Kidney (tissue), 14 donors: ENCODE results near the gene MEP1A. TPM values are rescaled to one million over a fixed set of nuclear protein-coding genes. Genes with fewer than 3 reads are reported as not detected.

Experiments used
- DNase-seq, 5 donors: peaks; one replicate each; pipeline ENCODE4 v3.0.0-alpha.2; 2013 to 2020
- FAIRE-seq: peaks from 2 replicates; lab custom pipeline; 2012; peaks lifted over from hg19 to GRCh38; lab: Jason Lieb, UNC
- H3K27ac ChIP-seq, 2 donors: one replicate each; pipeline ENCODE4 v1.7.0; 2013; ENCODE audit warnings: low read depth in 2 of 2, low read length in 2 of 2, inconsistent platforms in 1 of 2
- H3K27me3 ChIP-seq: one replicate; pipeline ENCODE4 v1.7.1; 2013; ENCODE audit warnings: low read length, inconsistent platforms; ENCODE audit not compliant: control insufficient read depth, insufficient read depth
- H3K36me3 ChIP-seq, 3 donors: one replicate each; pipeline versions ENCODE4 v1.7.0 to v1.7.1; 2013; ENCODE audit warnings: low read length in 3 of 3, control low read depth in 1 of 3, inconsistent platforms in 1 of 3; ENCODE audit not compliant: insufficient read depth in 3 of 3, control insufficient read depth in 2 of 3
- H3K4me1 ChIP-seq, 3 donors: one replicate each; pipeline versions ENCODE4 v1.7.0 to v1.7.1; 2013; ENCODE audit warnings: low read length in 3 of 3, inconsistent platforms in 1 of 3, low read depth in 1 of 3; ENCODE audit not compliant: control insufficient read depth in 2 of 3, insufficient read depth in 2 of 3
- H3K4me3 ChIP-seq, 3 donors: one replicate each; pipeline versions ENCODE4 v1.7.0 to v1.8.1; 2013; ENCODE audit warnings: low read length in 3 of 3, control low read depth in 1 of 3, inconsistent platforms in 1 of 3
- H3K9ac ChIP-seq, 3 donors: one replicate each; pipeline versions ENCODE4 v1.7.0 to v1.7.1; 2013; ENCODE audit warnings: low read length in 3 of 3, control low read depth in 1 of 3, inconsistent platforms in 1 of 3
- H3K9me3 ChIP-seq, 3 donors: one replicate each; pipeline versions ENCODE4 v1.7.0 to v1.7.1; 2013; ENCODE audit warnings: low read length in 3 of 3, control low read depth in 1 of 3, inconsistent platforms in 1 of 3; ENCODE audit not compliant: control insufficient read depth in 2 of 3, insufficient read depth in 1 of 3
- intact Hi-C: fragments of 100-400 bp; cut with DNase I; formaldehyde crosslinking; loops from one replicate; pipeline ENCODE4 v1.11.1; 2022
- polyA plus RNA-seq: library from polyadenylated mRNA; stranded (reverse); fragments of 350-450 nt; fragmentation: Illumina TruSeq; extraction: RNeasy Lipid Tissue Mini Kit (QIAGEN cat#74804); gene quantifications from one replicate; pipeline ENCODE4 v1.2.3, GENCODE V29; 2014; ENCODE audit warnings: low read depth, low replicate concordance; ENCODE audit not compliant: insufficient read depth
- total RNA-seq: library from RNA; stranded (reverse); fragmentation: NEBNext Ultra II Directional; extraction: Animal tissue kit (Norgen Biotek cat#: 25700); gene quantifications from one replicate; pipeline ENCODE4 v1.2.1, GENCODE V29; 2021
- TF ChIP-seq, protein P1 (sequence below): IDR thresholded peaks from 3 replicates; pipeline ENCODE4 v1.5.1; 2012; ENCODE audit warnings: mild to moderate bottlenecking, moderate library complexity, borderline replicate concordance; ENCODE audit not compliant: insufficient read depth; ENCODE audit errors: extremely low read depth
- donor health status: control.
- donor health status: control.
- donor health status: control.
- donor health status: control.
- donor health status: control.
- donor health status: DM: yes; HTN: yes; CAD: no.
- donor health status: Normal renal cell carcinoma (clear cell type).

The MEP1A gene
- total and polyA plus RNA-seq, 2 donors from 2014 or later = 0.09 to 0.13 TPM

DNA sequence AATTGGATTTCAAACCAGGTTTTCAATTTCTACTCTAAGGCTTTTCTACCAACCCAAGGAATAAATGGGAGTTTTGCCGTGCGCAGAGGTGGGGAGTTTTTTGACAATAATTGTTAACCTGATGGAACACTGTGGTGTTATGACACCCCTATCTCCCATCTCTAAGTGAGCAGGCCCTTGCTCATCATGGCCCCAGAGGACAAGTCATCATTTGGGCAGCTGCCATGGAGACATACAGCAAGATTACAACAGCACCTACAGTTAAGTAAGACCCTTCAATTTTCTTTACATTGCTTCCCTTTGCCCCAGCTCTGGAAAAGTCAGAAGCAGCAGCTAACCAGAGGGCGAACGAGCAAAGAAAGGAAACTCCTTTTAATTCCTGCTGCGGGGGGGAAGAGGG is 74.2 kb downstream of the MEP1A start:
- DNase-seq (no peak), FAIRE-seq (no peak)
- Histone ChIP-seq H3K9me3 (no peaks in the 10 kb centered on the region), H3K27ac (no peak overlapping the region), H3K9ac (no peak overlapping the region), H3K4me3 (no peak overlapping the region), H3K36me3 (peaks cover 0 to 4% (median 2%) of the 10 kb centered on the region in 3 donors), H3K27me3 (no peaks in the 10 kb centered on the region), H3K4me1 (no peaks in the 10 kb centered on the region)
- intact Hi-C loops = loop anchor here (10.0 kb wide), 1 partner anchor 107 kb away; no protein-coding TSS in a partner anchor
- TF ChIP-seq, protein P1, sequence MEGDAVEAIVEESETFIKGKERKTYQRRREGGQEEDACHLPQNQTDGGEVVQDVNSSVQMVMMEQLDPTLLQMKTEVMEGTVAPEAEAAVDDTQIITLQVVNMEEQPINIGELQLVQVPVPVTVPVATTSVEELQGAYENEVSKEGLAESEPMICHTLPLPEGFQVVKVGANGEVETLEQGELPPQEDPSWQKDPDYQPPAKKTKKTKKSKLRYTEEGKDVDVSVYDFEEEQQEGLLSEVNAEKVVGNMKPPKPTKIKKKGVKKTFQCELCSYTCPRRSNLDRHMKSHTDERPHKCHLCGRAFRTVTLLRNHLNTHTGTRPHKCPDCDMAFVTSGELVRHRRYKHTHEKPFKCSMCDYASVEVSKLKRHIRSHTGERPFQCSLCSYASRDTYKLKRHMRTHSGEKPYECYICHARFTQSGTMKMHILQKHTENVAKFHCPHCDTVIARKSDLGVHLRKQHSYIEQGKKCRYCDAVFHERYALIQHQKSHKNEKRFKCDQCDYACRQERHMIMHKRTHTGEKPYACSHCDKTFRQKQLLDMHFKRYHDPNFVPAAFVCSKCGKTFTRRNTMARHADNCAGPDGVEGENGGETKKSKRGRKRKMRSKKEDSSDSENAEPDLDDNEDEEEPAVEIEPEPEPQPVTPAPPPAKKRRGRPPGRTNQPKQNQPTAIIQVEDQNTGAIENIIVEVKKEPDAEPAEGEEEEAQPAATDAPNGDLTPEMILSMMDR = no peak

DNA sequence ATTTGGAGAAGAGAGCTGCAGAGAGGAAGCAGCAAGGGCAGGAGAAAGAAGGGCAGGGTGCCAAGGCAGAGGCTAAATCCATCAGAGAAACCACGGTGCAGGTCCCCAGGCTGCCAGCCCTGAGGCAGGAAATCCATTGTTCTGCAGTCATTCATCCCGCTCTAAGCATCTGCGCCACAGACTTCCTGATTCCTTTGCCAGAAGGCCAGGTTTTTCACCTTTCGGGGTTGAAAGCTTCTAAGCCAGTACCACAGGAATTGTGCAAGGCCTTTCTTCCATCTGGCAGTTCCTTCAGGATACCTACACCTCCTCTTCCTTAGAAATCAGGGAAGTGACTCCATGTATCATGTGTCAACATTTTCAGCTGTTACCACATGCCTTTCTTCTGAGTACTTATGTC is 82.9 kb downstream of the MEP1A start:
- TF ChIP-seq, protein P1 = no peak
- Histone ChIP-seq H3K4me1 (no peaks in the 10 kb centered on the region), H3K36me3 (peaks cover 0 to 10% (median 5%) of the 10 kb centered on the region in 3 donors), H3K27ac (no peak overlapping the region), H3K9ac (no peak overlapping the region), H3K4me3 (no peak overlapping the region), H3K27me3 (no peaks in the 10 kb centered on the region), H3K9me3 (no peaks in the 10 kb centered on the region)
- intact Hi-C loops = no loop called here
- FAIRE-seq = no peak
- peak in 2 of 5 donors; percentile 37 to 87 for DNase-seq

DNA sequence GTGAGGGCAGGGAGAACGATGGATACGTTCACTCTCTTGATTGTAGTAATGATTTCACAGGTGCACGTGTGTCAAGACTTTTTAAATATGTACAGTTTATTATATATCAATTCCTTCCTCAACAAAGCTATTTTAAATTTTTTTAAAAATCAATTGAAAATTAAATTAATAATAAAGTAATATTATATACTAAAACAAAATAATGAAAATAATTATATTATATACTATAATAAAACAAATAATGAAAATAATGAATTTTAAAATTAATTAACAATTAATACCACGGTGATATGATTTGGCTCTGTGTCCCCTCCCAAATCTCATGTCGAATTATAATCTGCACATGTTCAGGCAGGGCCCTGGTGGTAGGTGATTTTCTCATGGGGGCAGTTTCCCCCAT is 85.8 kb downstream of the MEP1A start:
- H3K27ac ChIP-seq = no peak overlapping the region
- H3K9ac ChIP-seq = no peak overlapping the region
- no peaks in the 10 kb centered on the region for H3K9me3 ChIP-seq
- TF ChIP-seq, protein P1 = no peak
- no peak for DNase-seq
- peaks cover 0 to 7% (median 6%) of the 10 kb centered on the region in 3 donors for H3K36me3 ChIP-seq
- intact Hi-C loops = no loop called here
- no peak overlapping the region for H3K4me3 ChIP-seq
- peak; percentile 73 for FAIRE-seq
- H3K4me1 ChIP-seq = no peaks in the 10 kb centered on the region
- no peaks in the 10 kb centered on the region for H3K27me3 ChIP-seq

DNA sequence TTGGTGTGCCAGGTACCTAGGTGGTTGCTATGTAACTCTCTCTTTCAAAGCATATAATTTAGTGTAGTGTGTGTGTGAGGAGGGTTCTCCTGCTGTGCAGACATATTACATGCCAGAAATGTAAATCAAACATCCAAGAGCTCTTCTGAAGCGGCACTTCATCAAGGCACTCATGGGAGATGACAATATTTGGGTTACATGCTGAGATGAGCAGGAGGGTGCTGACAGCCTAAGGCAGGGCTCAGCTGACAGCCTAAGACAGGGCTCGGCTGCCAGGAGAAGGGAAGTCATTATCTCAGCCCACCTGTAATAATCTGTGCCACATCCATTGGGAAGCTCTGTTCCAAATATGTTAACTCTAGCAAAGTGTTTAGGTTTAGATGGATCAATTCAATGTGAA is 89.5 kb downstream of the MEP1A start:
- FAIRE-seq = no peak
- peaks cover 0 to 7% (median 0%) of the 10 kb centered on the region in 3 donors for H3K36me3 ChIP-seq

More for the DNA sequence above, 89.5 kb downstream of the MEP1A start:
- H3K9ac ChIP-seq = no peak overlapping the region
- H3K4me1 ChIP-seq = no peaks in the 10 kb centered on the region
- no peak for DNase-seq
- no peaks in the 10 kb centered on the region for H3K9me3 ChIP-seq
- H3K27ac ChIP-seq = no peak overlapping the region
- TF ChIP-seq, protein P1 = no peak
- no peaks in the 10 kb centered on the region for H3K27me3 ChIP-seq
- H3K4me3 ChIP-seq = no peak overlapping the region
- intact Hi-C loops = no loop called here
